Stimulated activated naive CD4-positive, alpha-beta T cell (primary cell): Measurements from ENCODE around the gene AP3D1.

Source experiments
- DNase-seq, 6 experiments: peaks; one replicate each; lab custom pipeline; 2025; lab: John Stamatoyannopoulos, UW

The AP3D1 gene

DNA sequence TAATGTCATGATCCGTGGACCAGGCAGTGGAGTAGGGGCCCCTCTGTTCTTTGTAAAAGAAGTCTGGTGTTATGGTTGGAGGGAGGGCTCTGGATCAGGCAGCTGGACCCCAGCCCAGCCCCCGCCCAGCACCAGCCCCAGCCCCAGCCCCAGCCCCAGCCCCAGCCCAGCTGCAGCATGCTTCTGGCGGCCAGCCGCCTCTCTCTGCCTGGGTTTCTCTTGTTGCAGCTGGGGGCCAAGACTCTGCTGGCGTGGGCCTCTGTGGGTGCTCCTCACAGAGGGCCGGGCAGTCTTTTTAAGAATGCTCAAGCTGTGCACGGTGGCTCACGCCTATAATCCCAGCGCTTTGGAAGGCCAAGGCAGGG is 30.2 kb upstream of the AP3D1 start:
- DNase-seq, result no peak

DNA sequence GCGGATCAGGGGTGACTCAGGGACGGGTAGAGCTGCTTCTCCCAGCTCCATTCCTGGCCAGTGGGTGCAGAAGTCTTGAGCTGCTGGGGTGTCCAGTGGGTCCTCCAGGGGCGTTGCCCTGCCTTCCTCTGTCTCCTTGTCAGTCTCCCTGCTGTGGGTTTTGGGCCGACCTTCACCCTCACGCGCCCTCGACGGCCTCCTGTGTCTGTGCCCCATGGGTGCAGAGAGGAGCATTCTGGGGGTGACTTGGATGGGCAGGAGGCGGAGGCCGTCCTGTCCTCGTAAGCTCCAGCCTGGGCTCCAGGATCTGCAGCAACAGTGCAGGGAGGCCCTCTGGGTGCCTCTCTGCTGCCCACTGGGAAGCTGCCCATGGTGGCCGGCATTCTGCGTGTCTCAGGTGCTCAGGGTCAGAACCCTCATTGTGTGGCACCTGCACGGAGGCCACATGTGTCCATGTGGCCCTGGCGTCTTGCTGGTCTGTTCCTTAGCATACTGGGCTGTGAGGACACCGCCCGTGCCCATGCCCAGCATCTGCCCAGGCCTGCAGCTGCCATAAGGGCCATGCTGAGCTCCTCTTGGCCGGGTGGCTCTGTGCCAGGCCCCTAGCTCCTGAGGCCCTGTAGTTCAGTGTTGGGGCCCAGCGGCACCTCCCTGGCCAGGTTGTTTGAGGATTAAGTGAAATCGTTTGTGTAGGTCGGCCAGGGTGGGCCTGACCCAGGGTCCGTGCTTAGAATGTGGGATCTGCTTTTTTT is 29.7 kb upstream of the AP3D1 start:
- DNase-seq, result no peak

DNA sequence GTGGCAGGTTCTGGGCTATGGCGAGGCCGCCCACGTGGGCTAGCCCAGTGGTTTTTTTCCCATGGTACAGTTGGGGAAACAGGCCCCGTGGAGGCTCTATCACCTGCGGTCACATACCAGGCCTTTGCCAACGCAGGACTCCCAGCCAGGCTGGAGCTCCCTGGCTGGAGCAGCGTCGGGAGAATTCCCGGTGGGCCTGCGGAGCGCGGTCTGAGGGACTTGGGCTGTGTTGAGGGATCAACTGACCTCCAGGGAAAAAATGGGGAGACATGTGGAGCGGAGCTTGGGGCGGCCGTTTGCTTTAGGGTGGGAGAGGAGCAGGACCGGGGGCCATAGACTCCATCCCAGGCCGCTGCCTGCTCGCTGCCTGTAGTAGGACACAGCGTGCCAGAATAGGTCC is 28.7 kb upstream of the AP3D1 start:
- no peak for DNase-seq

DNA sequence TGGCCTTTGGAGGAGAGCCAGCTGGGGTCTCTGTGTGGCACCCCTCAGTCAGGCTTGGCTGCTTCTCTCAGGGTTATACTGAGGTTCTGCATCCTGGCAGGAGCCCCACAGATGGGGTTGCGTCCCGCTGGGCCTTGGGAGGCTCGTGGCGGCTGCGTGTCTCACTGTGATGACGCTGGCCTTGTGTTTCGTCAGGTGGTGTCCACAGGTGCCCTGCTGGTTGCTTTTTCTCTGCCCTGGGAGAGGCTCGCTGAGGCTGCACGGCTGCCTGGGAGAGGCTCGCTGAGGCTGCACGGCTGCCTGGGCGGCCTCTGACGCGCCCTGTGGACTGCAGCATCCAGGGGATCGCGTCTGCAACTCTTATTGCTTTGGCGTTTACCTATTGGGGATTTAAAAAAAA is 27.7 kb upstream of the AP3D1 start:
- DNase-seq, result no peak

DNA sequence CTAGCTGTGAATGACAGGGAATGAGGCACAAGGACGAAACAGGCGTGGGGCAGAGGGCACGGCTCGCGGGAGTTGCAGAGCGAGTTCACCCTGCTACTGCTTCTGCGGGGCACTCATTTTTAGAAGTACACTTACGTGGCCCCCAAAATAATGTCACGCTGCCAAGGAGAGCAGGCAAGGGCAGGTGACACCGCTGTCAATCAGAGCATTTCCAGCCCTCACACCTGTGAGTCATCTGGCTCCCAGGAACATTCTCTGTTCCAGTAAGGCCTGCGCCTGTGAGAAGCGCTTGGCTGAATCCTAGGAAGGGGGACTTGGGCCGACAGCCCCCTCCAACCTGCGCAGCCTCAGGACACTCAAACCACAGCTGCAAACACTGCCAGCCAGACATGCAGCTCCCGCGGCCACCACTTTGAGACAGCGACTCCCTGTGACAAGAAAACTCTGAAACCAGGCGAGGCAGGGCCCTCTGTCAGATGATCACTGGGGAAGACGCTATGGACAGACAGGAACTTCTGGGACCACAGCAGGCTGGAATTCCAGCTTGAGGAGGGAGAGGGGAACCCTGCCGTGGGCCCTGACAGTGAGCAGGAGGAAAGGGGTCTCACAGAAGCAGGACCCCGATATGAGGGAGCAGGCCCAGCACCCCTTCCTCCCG is 25.1 kb upstream of the AP3D1 start:
- DNase-seq, result no peak

DNA sequence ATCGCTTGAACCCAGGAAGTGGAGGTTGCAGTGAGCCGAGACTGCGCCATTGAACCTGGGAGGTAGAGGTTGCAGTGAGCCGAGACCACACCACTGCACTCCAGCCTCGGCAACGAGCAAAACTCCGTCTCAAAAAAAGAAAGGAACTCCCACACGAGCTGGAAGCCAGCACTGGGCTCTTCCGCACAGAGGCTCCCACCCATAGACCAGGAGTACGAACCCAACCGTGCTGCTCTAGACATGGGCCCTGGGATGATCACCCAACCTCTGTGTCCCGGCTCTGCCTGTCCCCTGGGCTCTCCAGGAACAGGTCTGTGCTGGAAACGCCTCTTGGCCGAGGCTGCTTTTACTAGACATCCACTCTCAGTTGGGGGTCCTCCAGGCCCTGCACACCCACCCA is 24.4 kb upstream of the AP3D1 start:
- DNase-seq, result no peak

DNA sequence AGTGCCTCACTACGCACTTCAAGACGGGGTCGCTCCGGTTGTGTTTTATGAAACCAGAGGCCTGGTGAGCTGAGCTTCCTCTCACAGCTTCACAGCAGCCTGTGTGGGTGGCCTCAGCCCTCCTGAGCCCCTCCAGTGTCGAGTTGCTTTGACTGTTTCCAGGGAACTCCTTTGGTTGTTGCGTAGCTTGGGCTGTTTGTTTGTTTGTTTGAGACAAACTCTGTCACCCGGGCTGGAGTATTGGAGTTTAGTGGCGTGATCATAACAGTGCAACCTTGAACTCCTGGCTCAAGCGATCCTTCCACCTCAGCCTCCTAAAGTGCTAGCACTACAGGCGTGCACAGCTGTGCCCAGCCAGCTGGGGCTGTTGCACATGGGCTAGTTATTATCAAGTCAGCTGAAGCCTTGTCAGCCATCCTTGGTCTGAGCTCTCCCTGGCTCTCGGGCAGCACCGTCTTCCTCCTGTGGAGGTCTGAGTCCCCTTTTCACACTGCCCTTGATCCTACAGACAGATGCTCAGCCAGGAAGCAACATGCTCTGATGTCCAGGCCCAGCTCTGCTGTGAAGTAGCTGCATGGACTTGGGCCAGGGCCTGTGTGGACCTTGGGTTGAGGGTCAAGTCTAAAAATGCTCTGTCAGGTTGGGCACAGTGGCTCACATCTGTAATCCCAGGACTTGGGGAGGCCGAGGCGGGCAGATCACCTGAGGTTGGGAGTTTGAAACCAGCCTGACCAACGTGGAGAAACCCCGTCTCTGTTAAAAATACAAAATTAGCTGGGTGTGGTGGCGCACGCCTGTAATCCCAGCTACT is 22.6 kb upstream of the AP3D1 start:
- DNase-seq, result no peak

DNA sequence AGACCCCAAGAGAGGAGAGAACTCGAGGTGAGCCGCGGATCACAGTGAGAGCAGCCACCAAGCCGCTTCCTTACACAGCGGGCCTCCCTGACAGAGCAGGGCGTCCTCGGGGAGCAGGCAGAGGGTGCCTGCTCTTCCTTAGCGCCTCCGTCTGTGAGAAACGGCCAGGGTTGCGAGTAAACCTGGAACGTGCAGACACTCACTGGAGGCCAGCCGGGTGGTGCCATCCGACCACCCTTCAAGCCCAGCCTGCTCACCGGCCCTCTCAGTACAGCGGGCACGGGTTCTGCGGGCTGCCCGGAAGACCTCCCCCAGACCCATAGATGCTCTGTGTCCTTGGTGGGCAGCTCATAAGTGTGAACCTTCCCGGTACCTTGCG is 22.0 kb upstream of the AP3D1 start:
- DNase-seq, result no peak

DNA sequence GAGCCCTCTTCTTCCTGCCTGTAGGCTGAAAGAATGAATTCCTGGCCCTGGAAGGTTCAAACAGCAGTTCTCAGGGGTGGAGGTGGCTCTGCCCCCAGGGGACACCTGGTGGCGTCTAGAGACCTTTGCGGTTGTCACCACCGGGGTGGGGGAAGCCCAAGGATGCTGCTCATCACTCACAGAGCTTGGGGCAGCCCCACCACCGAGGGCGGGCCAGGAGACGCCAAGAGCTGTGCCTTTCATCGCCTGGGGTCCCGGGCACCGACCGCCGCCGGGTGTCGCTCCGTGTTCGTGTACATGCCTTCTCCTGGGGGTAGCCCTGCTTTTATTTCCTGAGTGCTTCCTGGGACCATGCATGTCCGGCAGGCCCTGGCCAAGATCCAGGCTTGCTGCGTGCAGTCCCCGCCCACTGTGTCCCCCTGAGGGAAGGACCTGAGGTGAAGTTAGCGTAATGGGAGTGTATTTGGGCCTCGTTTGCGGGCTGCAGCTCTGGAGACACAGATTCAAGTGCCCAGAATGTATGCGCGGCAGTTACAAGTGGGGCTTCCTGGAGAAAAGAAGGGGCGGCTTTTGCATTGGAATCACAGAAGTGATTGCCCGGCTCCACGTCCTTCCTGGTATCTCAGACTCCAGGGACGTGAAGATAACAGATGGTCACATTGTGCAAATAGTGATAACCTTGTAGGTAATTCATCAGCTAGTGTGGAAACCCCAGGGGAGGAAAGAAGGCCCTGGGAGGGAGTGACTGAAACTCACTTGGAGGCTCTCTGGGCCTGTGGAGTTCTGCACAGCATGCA is 20.2 kb upstream of the AP3D1 start:
- peak in 4 of 6 experiments; percentile 7 to 30 (median 12) for DNase-seq

DNA sequence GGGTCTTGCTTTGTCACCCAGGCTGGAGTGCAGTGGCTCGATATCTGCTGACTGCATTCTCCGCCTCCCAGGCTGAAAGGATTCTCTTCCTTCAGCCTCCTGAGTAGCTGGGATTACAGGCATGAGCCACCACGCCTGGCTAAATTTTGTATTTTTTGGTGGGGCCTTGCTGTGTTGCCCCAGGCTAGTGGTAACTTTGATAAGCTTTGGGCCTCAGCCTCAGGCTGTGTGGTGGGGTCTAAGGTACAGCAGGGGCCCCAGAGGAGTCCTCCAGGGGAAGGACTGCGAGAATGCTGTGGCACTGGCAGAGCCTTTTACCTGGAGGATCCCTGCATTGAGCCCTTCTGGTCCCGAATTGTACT is 19.6 kb upstream of the AP3D1 start:
- DNase-seq, result no peak

DNA sequence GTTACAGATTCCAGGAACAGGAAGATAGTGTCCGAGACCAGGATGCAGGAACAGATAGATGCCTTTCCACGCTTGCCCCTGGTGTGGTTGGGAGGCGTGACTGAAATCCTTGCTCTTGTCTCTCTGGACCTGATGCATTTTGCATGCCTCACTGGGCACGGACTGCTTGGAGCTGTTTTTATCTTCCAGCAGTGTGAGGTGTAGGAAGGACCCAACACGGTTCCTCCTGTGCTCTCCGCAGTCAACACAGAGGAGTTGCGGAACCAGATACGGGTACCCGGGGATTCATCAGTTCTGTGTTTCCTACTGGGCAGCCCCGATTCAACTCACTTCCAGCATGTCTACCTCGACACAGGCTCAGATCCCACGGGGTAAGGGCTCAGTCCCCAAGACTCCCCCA is 18.9 kb upstream of the AP3D1 start:
- no peak for DNase-seq

DNA sequence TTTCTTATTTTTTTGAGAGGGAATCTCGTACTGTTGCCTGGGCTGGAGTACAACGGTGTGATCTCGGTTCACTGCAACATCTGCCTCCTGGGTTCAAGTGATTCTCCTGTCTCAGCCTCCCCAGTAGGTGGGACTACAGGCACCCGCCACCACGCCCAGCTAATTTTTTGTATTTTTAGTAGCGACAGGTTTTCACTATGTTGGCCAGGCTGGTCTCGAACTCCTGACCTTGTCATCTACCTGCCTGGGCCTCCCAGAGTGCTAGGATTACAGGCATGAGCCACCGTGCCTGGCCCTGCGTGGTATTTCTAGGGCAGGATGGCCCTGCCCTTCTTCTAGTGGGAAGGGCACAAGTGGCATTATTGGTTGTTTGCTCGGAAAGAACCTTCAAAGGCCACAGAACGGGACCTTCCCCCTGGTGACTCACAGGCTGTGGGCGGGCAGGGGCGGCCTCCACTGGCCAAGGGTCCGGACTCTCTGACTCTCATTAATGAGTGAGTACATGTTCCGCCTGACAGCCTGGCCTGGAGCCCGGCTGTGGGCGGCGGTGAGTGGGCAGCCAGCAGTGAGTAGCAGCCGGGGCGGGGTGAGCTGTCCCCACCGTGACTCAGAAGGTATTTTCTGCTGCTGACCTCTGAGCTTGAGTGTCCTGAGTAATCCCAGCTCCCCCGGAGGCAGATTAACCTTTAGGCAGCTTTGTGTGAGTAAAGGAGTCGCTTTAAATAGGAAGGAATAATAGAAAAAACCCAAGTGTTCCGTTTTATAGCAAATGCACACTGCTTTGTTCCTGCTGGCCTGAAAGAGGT is 17.5 kb upstream of the AP3D1 start:
- no peak for DNase-seq

DNA sequence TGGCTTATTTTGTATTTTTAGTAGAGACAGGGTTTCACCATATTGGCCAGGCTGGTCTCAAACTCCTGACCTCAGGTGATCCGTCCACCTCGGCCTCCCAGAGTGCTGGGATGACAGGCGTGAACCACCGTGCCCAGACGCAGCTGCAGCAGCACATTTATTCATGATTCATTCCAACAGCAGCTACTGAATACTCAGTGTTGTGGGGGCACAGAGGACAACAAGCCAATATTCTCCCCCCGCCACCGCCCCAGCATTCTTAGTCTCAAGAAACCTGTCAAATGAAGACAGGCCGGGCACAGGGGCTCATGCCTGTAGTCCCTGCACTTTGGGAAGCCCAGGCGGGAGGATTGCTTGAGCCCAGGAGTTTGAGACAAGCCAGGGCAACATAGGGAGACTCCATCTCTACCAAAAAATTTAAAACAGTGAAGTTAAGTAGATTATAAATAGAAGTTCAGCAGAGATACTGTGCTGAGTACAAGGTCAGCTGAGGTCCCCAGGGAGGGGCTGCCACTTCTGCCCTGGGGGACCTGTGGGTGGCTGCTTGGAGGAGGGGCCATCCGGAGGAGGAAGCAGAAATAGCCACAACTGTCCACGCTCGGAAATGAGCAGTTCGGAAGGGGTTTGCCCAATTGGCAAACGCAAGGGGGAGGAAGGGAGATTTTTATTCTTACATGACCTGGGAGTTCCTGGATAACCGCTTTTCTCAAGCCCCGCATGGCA is 16.7 kb upstream of the AP3D1 start:
- no peak for DNase-seq

DNA sequence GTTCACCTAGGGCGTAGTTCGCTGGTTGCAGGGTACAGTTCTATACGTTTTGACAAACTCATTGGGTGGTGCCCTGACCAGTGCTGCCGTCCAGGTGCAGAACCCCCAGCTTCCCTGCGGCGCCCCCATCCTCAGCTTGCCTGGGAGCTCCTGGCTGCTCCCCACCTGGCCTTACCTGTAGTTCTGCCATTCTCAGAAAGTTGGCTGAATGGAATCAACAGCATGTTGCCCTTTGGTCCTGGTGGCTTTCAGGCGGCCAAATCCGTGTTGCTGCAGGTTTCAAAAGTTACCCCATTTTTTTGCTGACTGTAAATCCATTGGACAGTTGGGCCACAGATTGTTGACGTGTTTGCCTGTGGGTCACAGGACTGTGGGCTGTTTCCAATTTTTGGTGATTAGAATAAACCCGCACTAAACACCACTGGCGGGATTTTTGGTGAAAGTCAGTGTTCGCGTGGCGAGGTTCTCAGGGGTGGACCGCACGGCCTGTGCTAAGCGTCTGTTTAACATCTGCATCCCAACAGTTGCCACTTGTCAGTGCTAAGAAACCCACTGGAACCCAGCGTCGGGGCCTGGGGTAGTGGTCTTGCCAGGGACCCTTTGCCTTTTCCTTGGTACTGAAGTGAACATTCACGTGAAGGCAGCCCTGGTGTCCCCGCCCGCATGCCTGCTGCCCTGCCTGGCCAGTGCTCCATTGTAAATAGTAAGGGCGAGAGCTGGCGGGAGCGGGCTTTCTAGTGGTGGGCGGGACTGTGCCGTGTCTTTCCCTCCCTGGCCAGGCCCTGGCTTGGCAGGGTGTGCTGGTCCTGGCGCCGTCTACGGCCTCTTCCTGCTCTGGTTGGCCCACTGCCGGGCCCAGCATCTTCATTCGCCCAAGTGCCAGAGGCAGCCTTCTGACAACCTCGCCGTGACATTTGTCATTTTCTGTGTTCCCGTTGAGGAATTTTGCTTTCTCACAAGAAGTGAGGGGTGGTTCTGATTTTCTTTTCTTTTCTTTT is 15.7 kb upstream of the AP3D1 start:
- DNase-seq, result no peak

DNA sequence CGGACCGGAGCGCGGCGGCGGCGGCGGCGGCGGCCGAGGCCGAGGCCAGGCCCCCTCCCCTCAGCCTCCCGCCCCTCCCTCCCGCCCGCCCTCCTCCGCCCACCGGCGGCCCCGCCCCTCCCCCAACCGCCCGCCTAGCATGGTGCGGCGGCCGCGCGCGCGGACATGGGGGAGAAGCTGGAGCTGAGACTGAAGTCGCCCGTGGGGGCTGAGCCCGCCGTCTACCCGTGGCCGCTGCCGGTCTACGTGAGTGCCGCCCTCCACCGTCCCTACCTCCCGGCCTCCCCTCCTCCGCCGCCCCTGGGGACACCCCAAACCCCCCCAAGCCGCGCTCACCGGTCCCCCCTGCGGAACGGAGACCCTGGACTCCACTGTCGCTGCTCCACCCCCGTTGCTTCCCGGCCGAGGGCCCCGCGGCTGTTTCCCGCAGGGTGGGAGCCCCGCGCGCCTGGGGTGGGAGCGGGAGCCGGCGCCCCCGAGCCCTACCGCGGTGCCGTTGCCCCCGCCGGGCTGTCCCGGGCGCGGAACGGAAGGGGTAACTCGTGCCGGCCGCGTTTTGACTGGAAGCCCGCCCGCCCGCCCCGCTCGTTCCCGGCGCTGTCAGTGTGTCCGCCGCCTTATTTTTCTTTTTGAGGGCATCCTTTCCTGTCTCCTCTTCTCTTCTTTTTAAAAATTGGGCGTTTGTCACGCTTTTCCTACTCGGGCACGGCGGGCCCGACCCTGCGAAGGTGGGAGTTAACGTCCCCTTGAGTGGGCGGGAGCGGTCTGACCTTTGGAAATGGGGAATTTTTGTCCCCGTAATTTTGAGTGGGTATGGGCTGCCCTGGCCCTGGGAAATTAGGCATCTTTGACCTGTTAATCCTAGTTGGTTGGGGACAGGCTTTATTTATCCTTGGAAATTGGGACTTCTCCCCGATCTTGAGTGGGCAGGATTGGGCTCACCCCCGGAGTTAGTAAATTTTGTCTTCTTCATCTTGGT is 12.9 kb upstream of the AP3D1 start:
- DNase-seq, result peak in 3 of 6 experiments; percentile 37 to 61 (median 49)

DNA sequence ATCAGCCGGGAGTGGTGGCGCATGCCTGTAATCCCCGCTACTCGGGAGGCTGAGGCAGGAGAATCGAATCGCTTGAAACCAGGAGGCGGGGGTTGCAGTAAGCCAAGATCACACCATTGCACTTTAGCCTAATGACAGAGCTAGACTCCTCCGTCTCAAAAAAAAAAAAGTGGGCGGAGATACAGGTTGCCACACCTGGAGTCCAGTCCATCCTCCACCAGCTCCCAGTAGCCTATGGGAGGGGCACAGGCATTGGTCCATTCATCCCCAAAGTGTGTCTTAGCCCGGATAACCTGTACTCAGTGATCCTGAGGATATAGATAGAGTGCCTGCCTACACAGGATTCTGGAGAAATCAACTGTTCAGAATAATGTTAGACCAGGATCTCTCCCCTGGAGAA is 9.0 kb upstream of the AP3D1 start:
- DNase-seq, result no peak

DNA sequence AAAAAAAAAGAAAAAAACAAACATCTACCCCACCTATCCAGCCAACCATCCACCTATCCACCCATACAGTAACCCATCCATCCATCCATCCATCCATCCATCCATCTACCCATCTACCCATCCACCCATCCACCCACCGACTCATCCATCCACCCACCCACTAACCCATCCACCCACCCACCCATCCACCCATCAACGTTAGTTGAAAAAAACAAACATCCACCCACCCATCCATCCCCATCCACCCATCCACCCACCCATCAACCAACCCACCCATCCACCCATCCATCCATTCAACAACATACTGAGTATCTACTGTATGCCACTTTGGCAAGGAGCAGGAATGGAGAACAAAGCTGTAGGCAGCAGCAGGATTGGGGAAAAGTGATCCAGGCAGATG is 6.1 kb upstream of the AP3D1 start:
- no peak for DNase-seq

DNA sequence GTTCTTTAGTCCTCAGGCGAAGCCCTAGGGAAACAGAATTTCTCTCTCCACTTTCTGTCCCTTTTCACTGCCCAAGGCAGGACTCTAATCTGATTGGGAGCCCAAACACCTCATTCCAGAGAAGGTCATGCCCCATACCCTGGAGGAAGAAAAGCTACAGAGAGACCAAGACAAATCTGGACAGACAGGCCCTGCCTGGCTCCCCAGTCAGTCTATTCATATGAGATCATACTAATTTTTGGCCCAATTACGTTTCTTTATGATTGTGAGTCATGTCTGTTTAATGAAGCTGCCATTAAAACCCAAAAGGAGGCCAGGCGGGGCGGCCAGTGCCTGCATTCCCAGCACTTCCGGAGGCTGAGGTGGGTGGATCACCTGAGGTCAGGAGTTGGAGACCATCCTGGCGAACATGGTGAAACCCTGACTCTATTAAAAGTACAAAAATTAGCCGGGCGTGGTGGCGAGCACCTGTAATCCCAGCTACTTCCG is 3.3 kb upstream of the AP3D1 start:
- no peak for DNase-seq
